ENCODE results near the gene LAMA3. TPM values are rescaled to one million over a fixed set of nuclear protein-coding genes. Genes with fewer than 3 reads are reported as not detected.

The LAMA3 gene
- total RNA-seq, 8 experiments from 2014 or later = 0.22 to 20.5 (median 1.9) TPM

DNA sequence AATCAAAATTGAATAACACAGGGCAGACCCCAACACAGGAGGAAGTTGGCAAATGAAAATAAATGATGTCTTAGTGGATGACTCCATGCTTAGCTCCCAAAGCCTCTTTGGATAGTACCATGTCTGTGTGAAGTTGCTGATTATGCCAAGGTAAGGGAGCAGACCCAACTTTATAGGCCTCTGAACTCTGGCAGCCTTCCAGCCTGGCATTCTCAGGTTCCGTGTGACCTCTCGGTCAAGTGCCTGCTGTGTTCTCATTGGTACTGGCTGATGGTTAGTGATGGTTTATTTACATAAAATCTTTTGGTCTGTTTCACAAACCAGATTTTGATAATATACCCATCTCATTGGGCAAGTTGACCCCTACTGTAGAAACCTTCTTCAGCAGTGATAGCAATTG is 213.1 kb downstream of the LAMA3 start:
- H3K4me1 ChIP-seq (replicated peaks in 1 of 2) = no peaks in the 10 kb centered on the region
- no peak for ATAC-seq (replicated peaks in 6 of 8)
- H3K27ac ChIP-seq = no peak overlapping the region
- 83 to 90% (median 90%) methylated on average over 2 of the region's 2 CpGs; no CpG with 5 or more reads in 7 of the 10 experiments for WGBS, 10 experiments
- in situ Hi-C loops (cut with MboI; ENCODE audit: low pct_unique_long_range_greater_than_20kb in 2 of 9, low sequenced_read_pairs in 9 of 9, unreplicated experiment in 9 of 9) = loop anchor here in 1 of 9 experiments (25.0 kb wide), 1 partner anchor 90 kb away; no protein-coding TSS in a partner anchor
- no peak overlapping the region for H3K4me3 ChIP-seq

DNA sequence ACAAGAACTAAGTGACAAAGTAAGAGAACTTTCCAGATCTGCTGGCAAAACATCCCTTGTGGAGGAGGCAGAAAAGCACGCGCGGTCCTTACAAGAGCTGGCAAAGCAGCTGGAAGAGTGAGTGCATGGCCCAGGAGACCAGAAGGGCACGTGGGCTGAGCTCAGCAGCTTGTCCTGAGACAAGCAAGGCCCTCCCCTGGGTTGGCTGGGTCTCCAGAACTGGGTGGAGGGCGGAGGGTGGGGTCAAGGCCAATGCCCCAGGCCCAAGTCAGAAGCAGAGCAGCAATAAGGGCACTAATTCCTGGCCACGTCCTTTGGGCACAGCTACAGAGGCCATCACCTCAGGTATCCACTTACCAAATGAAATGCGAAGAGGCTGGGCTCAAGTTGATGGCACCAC is 214.7 kb downstream of the LAMA3 start:
- 41 to 100% (median 84%) methylated on average over 1 to 7 of the region's 7 CpGs; no CpG with 5 or more reads in 2 of the 10 experiments for WGBS, 10 experiments
- in situ Hi-C loops (cut with MboI; ENCODE audit: low pct_unique_long_range_greater_than_20kb in 2 of 9, low sequenced_read_pairs in 9 of 9, unreplicated experiment in 9 of 9) = loop anchor here in 1 of 9 experiments (25.0 kb wide), 1 partner anchor 92 kb away; no protein-coding TSS in a partner anchor
- Histone ChIP-seq H3K27ac (no peak overlapping the region), H3K4me3 (no peak overlapping the region), H3K4me1 (replicated peaks in 1 of 2) (no peaks in the 10 kb centered on the region)
- no peak for ATAC-seq (replicated peaks in 6 of 8)

DNA sequence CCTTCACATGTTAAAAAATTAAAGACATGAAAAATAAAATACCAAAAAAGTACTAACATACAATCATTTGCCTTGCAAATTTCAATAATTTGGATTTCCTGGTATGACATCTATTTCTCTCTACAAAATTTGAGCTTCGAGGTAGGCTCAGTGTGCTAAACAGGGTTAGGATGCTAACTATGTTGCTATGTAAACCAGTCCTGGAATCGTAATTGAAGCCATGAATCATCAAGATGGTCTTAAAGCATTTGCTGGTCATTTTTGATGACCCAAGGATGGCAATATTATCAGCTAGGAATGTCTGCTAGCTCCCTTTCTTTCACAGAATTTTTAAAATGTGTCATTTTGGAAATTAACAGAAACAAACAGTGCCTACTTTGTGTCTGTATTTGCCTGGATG is 217.4 kb downstream of the LAMA3 start:
- ATAC-seq (replicated peaks in 6 of 8) = no peak
- WGBS, 10 experiments = 42 to 92% (median 64%) methylated on average over 1 to 2 of the region's 2 CpGs; no CpG with 5 or more reads in 1 of the 10 experiments
- in situ Hi-C loops (cut with MboI; ENCODE audit: low pct_unique_long_range_greater_than_20kb in 2 of 9, low sequenced_read_pairs in 9 of 9, unreplicated experiment in 9 of 9) = loop anchor here in 1 of 9 experiments (25.0 kb wide), 1 partner anchor 94 kb away; no protein-coding TSS in a partner anchor

GRCh38 chr18:23908827-23909226 is 219.6 kb downstream of the LAMA3 start:
- no peaks in the 10 kb centered on the region for H3K4me1 ChIP-seq (replicated peaks in 1 of 2)
- no peak overlapping the region for H3K27ac ChIP-seq
- ATAC-seq (replicated peaks in 6 of 8) = no peak
- 63 to 100% (median 90%) methylated on average over 1 to 3 of the region's 3 CpGs; no CpG with 5 or more reads in 1 of the 10 experiments for WGBS, 10 experiments
- in situ Hi-C loops (cut with MboI; ENCODE audit: low pct_unique_long_range_greater_than_20kb in 2 of 9, low sequenced_read_pairs in 9 of 9, unreplicated experiment in 9 of 9) = loop anchor here in 1 of 9 experiments (25.0 kb wide), 1 partner anchor 97 kb away; no protein-coding TSS in a partner anchor
- no peak overlapping the region for H3K4me3 ChIP-seq

More for the DNA sequence above, 217.4 kb downstream of the LAMA3 start:
- no peaks in the 10 kb centered on the region for H3K4me1 ChIP-seq (replicated peaks in 1 of 2)
- no peak overlapping the region for H3K4me3 ChIP-seq
- no peak overlapping the region for H3K27ac ChIP-seq

DNA sequence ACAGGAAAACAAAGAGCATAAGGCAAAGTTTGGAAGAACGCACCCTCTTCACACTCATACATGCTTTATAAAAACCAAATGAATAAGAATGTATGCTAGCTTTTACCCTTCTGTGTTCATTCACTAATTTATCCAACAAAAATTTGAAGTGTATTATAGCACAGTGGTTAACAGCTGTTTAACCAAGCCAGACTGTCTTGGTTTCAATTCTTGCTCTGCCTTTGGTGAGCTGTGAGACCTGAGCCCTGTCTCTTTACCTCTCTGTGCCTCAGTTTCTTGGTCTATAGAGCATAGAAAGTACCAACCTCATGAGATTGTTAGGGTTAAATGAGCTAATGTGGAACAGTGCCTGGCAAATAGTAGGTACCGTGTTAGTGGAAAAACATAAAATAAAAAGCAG is 220.8 kb downstream of the LAMA3 start:
- WGBS, 10 experiments = 29 to 67% (median 62%) methylated on average over 1 to 2 of the region's 2 CpGs; no CpG with 5 or more reads in 2 of the 10 experiments
- Histone ChIP-seq H3K4me3 (no peak overlapping the region), H3K27ac (no peak overlapping the region), H3K4me1 (replicated peaks in 1 of 2) (no peaks in the 10 kb centered on the region)
- no peak for ATAC-seq (replicated peaks in 6 of 8)
- in situ Hi-C loops (cut with MboI; ENCODE audit: low pct_unique_long_range_greater_than_20kb in 2 of 9, low sequenced_read_pairs in 9 of 9, unreplicated experiment in 9 of 9) = loop anchor here in 1 of 9 experiments (25.0 kb wide), 1 partner anchor 98 kb away; no protein-coding TSS in a partner anchor

GRCh38 chr18:23912356-23912755 is 223.1 kb downstream of the LAMA3 start:
- no peaks in the 10 kb centered on the region for H3K4me1 ChIP-seq (replicated peaks in 1 of 2)
- H3K4me3 ChIP-seq = no peak overlapping the region
- WGBS, 10 experiments = 52 to 100% (median 92%) methylated on average over 1 to 3 of the region's 3 CpGs; no CpG with 5 or more reads in 4 of the 10 experiments
- no peak overlapping the region for H3K27ac ChIP-seq
- in situ Hi-C loops (cut with MboI; ENCODE audit: low pct_unique_long_range_greater_than_20kb in 2 of 9, low sequenced_read_pairs in 9 of 9, unreplicated experiment in 9 of 9) = loop anchor here in 1 of 9 experiments (25.0 kb wide), 1 partner anchor 100 kb away; no protein-coding TSS in a partner anchor
- ATAC-seq (replicated peaks in 6 of 8) = no peak

DNA sequence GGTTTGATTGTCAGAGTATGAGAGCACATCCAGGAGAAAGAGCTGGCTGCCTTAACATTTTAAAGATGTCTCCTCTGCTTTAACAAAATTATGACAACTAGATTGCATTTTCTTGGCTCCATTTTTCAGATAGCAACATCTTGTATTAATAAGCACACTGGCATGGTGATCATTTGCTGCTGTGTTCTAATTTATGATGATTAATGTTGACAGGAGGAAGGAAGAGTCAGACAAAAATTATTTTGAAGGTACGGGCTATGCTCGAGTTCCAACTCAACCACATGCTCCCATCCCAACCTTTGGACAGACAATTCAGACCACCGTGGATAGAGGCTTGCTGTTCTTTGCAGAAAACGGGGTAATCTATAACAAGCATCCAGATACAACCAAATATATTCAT is 227.1 kb downstream of the LAMA3 start:
- WGBS, 10 experiments = 8 to 84% (median 48%) methylated on average over 1 to 4 of the region's 4 CpGs
- Histone ChIP-seq H3K4me3 (no peak overlapping the region), H3K27ac (no peak overlapping the region), H3K4me1 (replicated peaks in 1 of 2) (no peaks in the 10 kb centered on the region)
- in situ Hi-C loops (cut with MboI; ENCODE audit: low pct_unique_long_range_greater_than_20kb in 2 of 9, low sequenced_read_pairs in 9 of 9, unreplicated experiment in 9 of 9) = loop anchor here in 1 of 9 experiments (25.0 kb wide), 1 partner anchor 104 kb away; no protein-coding TSS in a partner anchor
- ATAC-seq (replicated peaks in 6 of 8) = no peak

- Histone ChIP-seq H3K4me3 (no peak overlapping the region), H3K4me1 (replicated peaks in 1 of 2) (no peaks in the 10 kb centered on the region), H3K27ac (no peak overlapping the region)
- 6 to 100% (median 40%) methylated on average over 1 to 8 of the region's 10 CpGs; no CpG with 5 or more reads in 1 of the 10 experiments for WGBS, 10 experiments
- peak in 7 of 8 experiments; percentile 41 to 88 (median 71) for ATAC-seq (replicated peaks in 6 of 8)
- in situ Hi-C loops (cut with MboI; ENCODE audit: low pct_unique_long_range_greater_than_20kb in 2 of 9, low sequenced_read_pairs in 9 of 9, unreplicated experiment in 9 of 9) = loop anchor here in 1 of 9 experiments (25.0 kb wide), 1 partner anchor 106 kb away; no protein-coding TSS in a partner anchor
Measured at GRCh38 chr18:23918395-23919032, 229.3 kb downstream of the LAMA3 start.

DNA sequence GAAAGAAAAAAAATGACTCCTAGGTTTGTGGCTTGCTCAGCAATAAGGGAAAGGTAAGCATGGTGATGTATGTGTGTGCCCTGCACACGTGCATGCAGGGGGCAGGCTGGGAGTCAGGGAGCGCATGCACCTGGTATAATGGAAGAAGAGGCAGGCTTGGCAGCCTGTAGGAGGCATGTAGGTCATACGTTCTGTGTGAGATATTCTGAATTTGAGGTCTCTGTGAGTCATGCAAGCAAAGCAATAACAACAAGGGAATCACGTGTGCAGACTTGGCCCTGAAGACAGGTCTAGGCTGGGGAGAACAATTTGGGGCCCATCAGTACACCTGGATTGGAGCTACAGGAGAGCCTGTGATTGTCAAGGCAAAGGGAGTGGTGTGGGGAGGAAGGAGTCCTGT is 230.8 kb downstream of the LAMA3 start:
- no peak overlapping the region for H3K4me3 ChIP-seq
- no peaks in the 10 kb centered on the region for H3K4me1 ChIP-seq (replicated peaks in 1 of 2)
- WGBS, 10 experiments = 17 to 81% (median 50%) methylated on average over 1 to 4 of the region's 4 CpGs; no CpG with 5 or more reads in 3 of the 10 experiments
- in situ Hi-C loops (cut with MboI; ENCODE audit: low pct_unique_long_range_greater_than_20kb in 2 of 9, low sequenced_read_pairs in 9 of 9, unreplicated experiment in 9 of 9) = loop anchor here in 1 of 9 experiments (25.0 kb wide), 1 partner anchor 108 kb away; no protein-coding TSS in a partner anchor
- peak in 2 of 8 experiments; percentile 51 to 75 for ATAC-seq (replicated peaks in 6 of 8)
- no peak overlapping the region for H3K27ac ChIP-seq

- WGBS, 10 experiments = 83 to 100% (median 90%) methylated on average over 1 to 12 of the region's 12 CpGs; no CpG with 5 or more reads in 1 of the 10 experiments
- Histone ChIP-seq H3K4me1 (replicated peaks in 1 of 2) (no peaks in the 10 kb centered on the region), H3K4me3 (no peak overlapping the region), H3K27ac (no peak overlapping the region)
- in situ Hi-C loops (cut with MboI; ENCODE audit: low pct_unique_long_range_greater_than_20kb in 2 of 9, low sequenced_read_pairs in 9 of 9, unreplicated experiment in 9 of 9) = loop anchor here in 1 of 9 experiments (25.0 kb wide), 1 partner anchor 110 kb away; no protein-coding TSS in a partner anchor
- peak in 2 of 8 experiments; percentile 61 to 64 for ATAC-seq (replicated peaks in 6 of 8)
Measured at GRCh38 chr18:23921716-23922285, 232.5 kb downstream of the LAMA3 start.

DNA sequence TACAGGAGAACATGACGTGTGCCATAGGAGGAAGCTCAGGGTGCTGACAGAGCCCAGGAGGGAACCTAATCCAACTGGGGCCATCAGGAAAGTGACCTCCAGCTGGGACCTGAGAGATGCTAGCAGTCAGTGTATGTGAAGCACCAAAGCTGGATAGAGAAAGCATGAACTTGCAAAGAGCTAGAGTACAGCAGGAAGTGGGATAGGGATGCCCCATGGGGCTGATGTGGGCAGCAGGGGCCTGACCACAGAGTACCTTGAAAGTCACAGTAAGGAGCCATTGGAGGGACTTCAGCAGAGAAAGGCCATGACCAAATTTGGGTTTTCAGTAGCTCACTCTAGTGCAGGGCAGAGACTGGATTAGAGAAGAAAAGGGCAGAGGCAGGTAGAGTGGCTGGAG is 233.7 kb downstream of the LAMA3 start:
- in situ Hi-C loops (cut with MboI; ENCODE audit: low pct_unique_long_range_greater_than_20kb in 2 of 9, low sequenced_read_pairs in 9 of 9, unreplicated experiment in 9 of 9) = loop anchor here in 1 of 9 experiments (25.0 kb wide), 1 partner anchor 111 kb away; no protein-coding TSS in a partner anchor
- ATAC-seq (replicated peaks in 6 of 8) = no peak
- Histone ChIP-seq H3K4me3 (no peak overlapping the region), H3K27ac (no peak overlapping the region), H3K4me1 (replicated peaks in 1 of 2) (no peaks in the 10 kb centered on the region)
- WGBS, 10 experiments = 40 to 100% methylated on average over 1 of the region's 1 CpG; no CpG with 5 or more reads in 8 of the 10 experiments

DNA sequence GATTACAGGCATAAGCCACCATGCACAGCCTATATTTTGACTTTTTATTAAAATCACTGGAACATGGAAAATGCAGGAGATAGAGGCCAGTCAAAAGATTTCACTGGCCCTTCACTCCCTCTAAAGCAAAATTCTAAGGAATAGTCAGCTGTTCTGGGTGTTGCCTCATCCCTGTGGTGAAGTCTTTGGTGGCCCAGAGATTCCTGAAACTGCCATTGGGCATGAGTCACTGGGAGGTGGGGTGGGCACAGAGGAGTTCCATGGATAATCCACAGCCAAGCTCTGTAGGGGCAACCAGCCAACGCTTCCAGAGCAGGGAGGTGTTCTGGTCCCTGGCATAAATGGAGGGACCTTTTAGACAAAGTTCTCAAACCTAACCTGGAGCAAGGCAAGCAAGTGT is 235.6 kb downstream of the LAMA3 start:
- Histone ChIP-seq H3K4me3 (no peak overlapping the region), H3K4me1 (replicated peaks in 1 of 2) (no peaks in the 10 kb centered on the region), H3K27ac (no peak overlapping the region)
- ATAC-seq (replicated peaks in 6 of 8) = peak in 2 of 8 experiments; percentile 73 to 76
- in situ Hi-C loops (cut with MboI; ENCODE audit: low pct_unique_long_range_greater_than_20kb in 2 of 9, low sequenced_read_pairs in 9 of 9, unreplicated experiment in 9 of 9) = loop anchor here in 1 of 9 experiments (25.0 kb wide), 1 partner anchor 113 kb away; no protein-coding TSS in a partner anchor
- WGBS, 10 experiments = 100% methylated on average over 1 of the region's 1 CpG; no CpG with 5 or more reads in 9 of the 10 experiments

GRCh38 chr18:23926571-23926970 is 237.3 kb downstream of the LAMA3 start:
- 0 to 100% (median 73%) methylated on average over 1 to 2 of the region's 2 CpGs; no CpG with 5 or more reads in 2 of the 10 experiments for WGBS, 10 experiments
- in situ Hi-C loops (cut with MboI; ENCODE audit: low pct_unique_long_range_greater_than_20kb in 2 of 9, low sequenced_read_pairs in 9 of 9, unreplicated experiment in 9 of 9) = no loop called here

More at GRCh38 chr18:23926571-23926970, 237.3 kb downstream of the LAMA3 start:
- peak in 4 of 8 experiments; percentile 33 to 69 (median 50) for ATAC-seq (replicated peaks in 6 of 8)
- Histone ChIP-seq H3K4me3 (no peak overlapping the region), H3K4me1 (replicated peaks in 1 of 2) (no peaks in the 10 kb centered on the region), H3K27ac (no peak overlapping the region)
